Right lobe of liver (tissue), 6 donors: ENCODE data around the gene MCC. TPM values are rescaled to one million over a fixed set of nuclear protein-coding genes. Genes with fewer than 3 reads are reported as not detected.

Source experiments
- ATAC-seq, 4 donors: fragments of 200-7000 bp; cut with Tn5 transposase; one replicate each; pipeline ENCODE4 v1.9.1; 2020; ENCODE audit warnings: mild to moderate bottlenecking in 4 of 4, moderate library complexity in 4 of 4
- DNase-seq, 3 donors: peaks; one replicate each; pipeline ENCODE4 v3.0.0-alpha.2; 2020
- H3K27ac ChIP-seq, 3 donors: fragments of 200-600 bp; one replicate each; pipeline ENCODE4 v1.8.0; 2022
- H3K27me3 ChIP-seq, 2 donors: fragments of 200-600 bp; one replicate each; pipeline ENCODE4 v1.8.0; 2022
- H3K36me3 ChIP-seq, 4 donors: fragments of 200-600 bp; sonication (generic) in 1 of 4; one replicate each; pipeline versions ENCODE4 v1.5.1 to v1.8.0; 2017 to 2022; ENCODE audit warnings: control low read depth in 1 of 4
- H3K4me1 ChIP-seq, 4 donors: fragments of 200-600 bp; sonication (generic) in 1 of 4; one replicate each; pipeline versions ENCODE4 v1.5.1 to v1.8.0; 2017 to 2022; ENCODE audit warnings: control low read depth in 1 of 4
- H3K4me3 ChIP-seq, 3 donors: fragments of 200-600 bp; one replicate each; pipeline ENCODE4 v1.8.0; 2022
- H3K9me3 ChIP-seq, 4 donors: fragments of 200-600 bp; sonication (generic) in 1 of 4; one replicate each; pipeline versions ENCODE4 v1.5.1 to v1.8.0; 2017 to 2022; ENCODE audit warnings: control low read depth in 1 of 4
- POLR2A ChIP-seq: fragments of 450-650 bp; IDR thresholded peaks from one replicate; pipeline ENCODE4 v1.6.1; 2017; ENCODE audit warnings: antibody characterized with exemption, mild to moderate bottlenecking
- WGBS: methylation state at CpG from one replicate; pipeline ENCODE4 v1.1.6; 2018; ENCODE audit warnings: low coverage, low lambda C conversion rate; ENCODE audit not compliant: insufficient coverage; ENCODE audit errors: missing lambda C conversion rate; 5-methylcytosine and 5-hydroxymethylcytosine counted together
- intact Hi-C, 2 donors: fragments of 100-400 bp; cut with DNase I; formaldehyde crosslinking; loops; one replicate each; pipeline versions ENCODE4 v1.11.2 to v1.14.1; 2022
- total RNA-seq, 6 experiments: library from RNA; depleted of rRNA in 2 of 6; stranded (reverse); fragments of >200 nt in 2 of 6; fragmentation: NEBNext Ultra II Directional in 3 of 6; extraction: Animal tissue kit (Norgen Biotek cat#: 25700) in 3 of 6; gene quantifications; one replicate each; pipeline versions ENCODE4 v1.1.0 to v1.2.4, GENCODE V29; 2016 to 2023
- TF ChIP-seq, protein P1 (sequence below), 4 donors: fragments of 200-600 bp in 3 of 4; fragments of 450-650 bp in 1 of 4; IDR thresholded peaks; one replicate each; pipeline versions ENCODE4 v1.5.1 to v1.8.0; 2016 to 2022; ENCODE audit warnings: antibody characterized with exemption in 4 of 4, mild to moderate bottlenecking in 2 of 4
- donor health status: DM: no; HTN: yes; CAD: no.
- donor health status: DM: no; HTN: no; CAD: no.
- donor health status: DM: no; HTN: no; CAD: no.
- donor health status: DM: no; HTN: yes; CAD: no.
- donor health status: DM: no; HTN: yes; CAD: no.

Gene MCC
- total RNA-seq, 6 experiments from 2014 or later: 23.1 to 35.2 (median 26.1) TPM

DNA sequence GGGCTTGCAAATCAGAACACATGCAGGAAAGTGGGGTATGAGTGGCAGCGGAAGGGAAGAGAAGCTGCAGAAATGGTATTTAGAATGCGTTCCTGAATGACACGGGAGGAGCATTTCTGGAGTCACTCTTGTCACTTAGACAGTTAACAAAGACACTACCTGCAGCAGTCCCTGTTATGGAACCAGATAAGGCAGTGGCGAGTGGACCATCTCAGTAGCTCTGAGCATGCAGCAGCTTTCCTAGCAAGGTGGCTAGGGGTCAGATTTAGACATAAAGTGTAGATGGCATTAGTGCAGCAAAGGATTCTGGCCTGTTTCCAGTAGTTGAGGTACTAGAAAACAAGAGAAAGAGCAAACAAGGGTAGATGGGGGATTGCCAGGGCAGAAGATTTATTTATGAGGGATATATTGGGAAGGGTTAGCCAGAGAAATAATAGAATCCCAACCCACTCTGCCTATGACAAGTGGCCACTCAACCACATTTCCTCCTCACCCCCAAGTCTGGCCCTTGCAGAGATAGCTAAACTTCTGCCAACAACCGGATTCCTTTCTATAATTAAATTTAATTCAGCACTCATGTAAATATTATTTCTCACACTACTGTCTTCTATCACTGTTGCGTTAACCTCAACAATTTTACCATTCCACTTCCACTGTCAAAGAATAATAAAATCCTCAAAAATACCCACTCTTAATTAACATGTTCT is 310.0 kb downstream of the MCC start:
- intact Hi-C loops: no loop called here
- peak overlapping the region in 2 of 3 donors; percentile 67 to 76 for H3K27ac ChIP-seq
- no peaks in the 10 kb centered on the region for H3K27me3 ChIP-seq
- no peaks in the 10 kb centered on the region for H3K36me3 ChIP-seq
- no peaks in the 10 kb centered on the region for H3K9me3 ChIP-seq
- no peak for TF ChIP-seq POLR2A
- TF ChIP-seq, protein P1, sequence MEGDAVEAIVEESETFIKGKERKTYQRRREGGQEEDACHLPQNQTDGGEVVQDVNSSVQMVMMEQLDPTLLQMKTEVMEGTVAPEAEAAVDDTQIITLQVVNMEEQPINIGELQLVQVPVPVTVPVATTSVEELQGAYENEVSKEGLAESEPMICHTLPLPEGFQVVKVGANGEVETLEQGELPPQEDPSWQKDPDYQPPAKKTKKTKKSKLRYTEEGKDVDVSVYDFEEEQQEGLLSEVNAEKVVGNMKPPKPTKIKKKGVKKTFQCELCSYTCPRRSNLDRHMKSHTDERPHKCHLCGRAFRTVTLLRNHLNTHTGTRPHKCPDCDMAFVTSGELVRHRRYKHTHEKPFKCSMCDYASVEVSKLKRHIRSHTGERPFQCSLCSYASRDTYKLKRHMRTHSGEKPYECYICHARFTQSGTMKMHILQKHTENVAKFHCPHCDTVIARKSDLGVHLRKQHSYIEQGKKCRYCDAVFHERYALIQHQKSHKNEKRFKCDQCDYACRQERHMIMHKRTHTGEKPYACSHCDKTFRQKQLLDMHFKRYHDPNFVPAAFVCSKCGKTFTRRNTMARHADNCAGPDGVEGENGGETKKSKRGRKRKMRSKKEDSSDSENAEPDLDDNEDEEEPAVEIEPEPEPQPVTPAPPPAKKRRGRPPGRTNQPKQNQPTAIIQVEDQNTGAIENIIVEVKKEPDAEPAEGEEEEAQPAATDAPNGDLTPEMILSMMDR (IDR thresholded peaks at IDR 0.05): no peak
- no peak overlapping the region for H3K4me3 ChIP-seq
- DNase-seq (no peak), ATAC-seq (no peak)
- WGBS: 82% methylated on average over 4 of the region's 6 CpGs
- H3K4me1 ChIP-seq: peaks cover 0 to 32% (median 13%) of the 10 kb centered on the region in 4 donors

DNA sequence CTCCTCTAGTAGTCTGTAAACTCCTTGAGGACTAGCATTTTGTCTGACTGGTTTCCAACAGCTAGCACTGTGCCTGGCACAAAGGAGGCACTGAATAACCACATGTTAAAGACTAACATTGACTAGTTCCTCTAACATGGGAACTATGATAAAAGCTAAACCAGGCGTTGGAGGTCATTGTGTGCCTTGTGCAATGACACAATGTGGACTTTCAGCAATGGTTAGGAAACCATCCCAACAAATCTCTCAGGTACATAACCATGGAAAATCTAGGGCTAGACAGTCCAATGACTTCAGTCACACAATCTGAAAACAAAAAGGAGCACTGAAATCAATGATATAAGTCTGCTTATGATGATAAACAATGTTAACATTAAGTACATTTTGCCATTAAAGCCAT is 311.0 kb downstream of the MCC start:
- H3K4me3 ChIP-seq: no peak overlapping the region
- H3K36me3 ChIP-seq: no peaks in the 10 kb centered on the region
- WGBS: 17% methylated on average over 1 of the region's 1 CpG
- ATAC-seq (peak; percentile 86 to 93 (median 92)), DNase-seq (peak in 1 of 3 donors; percentile 56)
- intact Hi-C loops: no loop called here
- H3K9me3 ChIP-seq: no peaks in the 10 kb centered on the region
- TF ChIP-seq POLR2A: no peak
- TF ChIP-seq, protein P1 (IDR thresholded peaks at IDR 0.05): no peak
- H3K4me1 ChIP-seq: peaks cover 0 to 32% (median 13%) of the 10 kb centered on the region in 4 donors
- peak overlapping the region; percentile 48 to 76 (median 67) for H3K27ac ChIP-seq
- no peaks in the 10 kb centered on the region for H3K27me3 ChIP-seq

DNA sequence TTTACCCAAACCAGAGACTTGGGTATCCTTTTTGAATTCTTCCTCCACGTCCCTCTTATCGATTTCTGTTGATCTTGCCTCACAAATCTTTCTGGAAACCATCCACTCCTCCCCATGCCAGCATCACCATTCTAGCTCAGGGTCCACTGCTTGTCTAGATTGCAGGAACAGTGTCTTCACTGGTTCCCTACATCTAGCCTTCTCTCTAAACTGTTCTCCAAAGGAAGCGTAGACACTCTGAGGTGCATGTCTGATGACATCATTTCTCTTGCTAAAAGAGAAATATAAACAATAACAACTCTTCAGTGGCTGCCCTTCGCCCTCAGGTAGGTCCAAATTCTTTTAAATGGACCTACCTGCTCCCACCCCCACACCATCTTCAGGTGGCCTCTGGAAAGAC is 311.5 kb downstream of the MCC start:
- Histone ChIP-seq H3K27me3 (no peaks in the 10 kb centered on the region), H3K4me3 (no peak overlapping the region), H3K4me1 (peaks cover 0 to 32% (median 13%) of the 10 kb centered on the region in 4 donors), H3K36me3 (no peaks in the 10 kb centered on the region), H3K9me3 (no peaks in the 10 kb centered on the region), H3K27ac (peak overlapping the region; percentile 48 to 76 (median 67))
- no peak for DNase-seq
- no peak for TF ChIP-seq POLR2A
- TF ChIP-seq, protein P1 (IDR thresholded peaks at IDR 0.05): no peak
- intact Hi-C loops: no loop called here
- WGBS: 25% methylated on average over 3 of the region's 4 CpGs
- peak; percentile 58 to 64 (median 60) for ATAC-seq

DNA sequence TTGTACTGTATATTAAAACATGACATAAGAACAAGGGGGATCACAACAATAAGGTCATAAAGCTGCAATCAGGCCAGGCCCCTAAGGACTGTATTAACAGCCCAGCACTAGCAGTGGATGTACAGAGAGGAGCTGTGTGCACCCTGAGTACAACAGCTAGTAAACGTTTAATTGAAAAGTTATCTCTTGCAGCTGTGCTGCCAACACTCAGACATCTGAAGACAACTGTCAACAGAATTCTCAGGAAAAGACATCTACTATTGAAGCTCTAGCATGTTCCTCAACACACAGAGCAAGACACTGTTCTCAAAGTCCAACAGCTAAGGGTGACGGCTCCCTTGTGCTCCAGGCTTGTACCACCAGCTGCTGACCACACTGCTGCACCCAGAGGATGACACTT is 312.1 kb downstream of the MCC start:
- DNase-seq (no peak), ATAC-seq (peak in 3 of 4 donors; percentile 10 to 27 (median 11))
- H3K27ac ChIP-seq: peak overlapping the region; percentile 48 to 76 (median 67)
- H3K27me3 ChIP-seq: no peaks in the 10 kb centered on the region
- H3K36me3 ChIP-seq: no peaks in the 10 kb centered on the region
- 14% methylated on average over 1 of the region's 2 CpGs for WGBS
- no peaks in the 10 kb centered on the region for H3K9me3 ChIP-seq
- no peak overlapping the region for H3K4me3 ChIP-seq
- TF ChIP-seq, protein P1 (IDR thresholded peaks at IDR 0.05): no peak
- TF ChIP-seq POLR2A: no peak
- intact Hi-C loops: no loop called here
- H3K4me1 ChIP-seq: peaks cover 0 to 33% (median 13%) of the 10 kb centered on the region in 4 donors
